Thyroid gland (tissue), 4 donors: ENCODE measurements around the gene ARMH2. TPM values are rescaled to one million over a fixed set of nuclear protein-coding genes. Genes with fewer than 3 reads are reported as not detected.

ENCODE experiments used
- DNase-seq, 2 donors: peaks; one replicate each; pipeline ENCODE4 v3.0.0-alpha.2; 2019
- H3K27ac ChIP-seq, 3 donors: fragments of 200-600 bp; sonication (generic); 1 replicate in 2 of 3; 2 replicates in 1 of 3; pipeline ENCODE4 v1.5.1; 2016 to 2019; ENCODE audit warnings: mild to moderate bottlenecking in 1 of 3, moderate library complexity in 1 of 3
- H3K27me3 ChIP-seq: fragments of 200-600 bp; sonication (generic); one replicate; pipeline ENCODE4 v1.5.1; 2019
- H3K36me3 ChIP-seq, 2 donors: fragments of 200-600 bp; sonication (generic); one replicate each; pipeline ENCODE4 v1.5.1; 2016 to 2019
- H3K4me1 ChIP-seq, 2 donors: fragments of 200-600 bp; sonication (generic); one replicate each; pipeline ENCODE4 v1.5.1; 2017 to 2019
- H3K4me3 ChIP-seq, 3 donors: fragments of 200-600 bp; sonication (generic); replicated peaks in 1 of 3; 1 replicate in 2 of 3; 2 replicates in 1 of 3; pipeline ENCODE4 v1.5.1; 2016; ENCODE audit warnings: mild to moderate bottlenecking in 1 of 3
- H3K9me3 ChIP-seq: fragments of 200-600 bp; sonication (generic); one replicate; pipeline ENCODE4 v1.5.1; 2017
- POLR2A ChIP-seq, 2 donors: fragments of 450-650 bp; IDR thresholded peaks; one replicate each; pipeline ENCODE4 v1.6.1; 2017; ENCODE audit warnings: antibody characterized with exemption in 2 of 2, mild to moderate bottlenecking in 2 of 2, moderate library complexity in 1 of 2
- WGBS, 2 donors: methylation state at CpG; one replicate each; pipeline ENCODE4 v1.1.5; 2017; 5-methylcytosine and 5-hydroxymethylcytosine counted together
- intact Hi-C: fragments of 100-400 bp; cut with DNase I; formaldehyde crosslinking; loops from one replicate; pipeline ENCODE4 v1.15.1; 2023
- total RNA-seq, 4 donors: library from RNA; depleted of rRNA; stranded (reverse); fragments of >200 nt; gene quantifications; one replicate each; pipeline ENCODE4 v1.2.3, GENCODE V29; 2016
- TF ChIP-seq, protein P1 (sequence below), 6 experiments: fragments of 200-600 bp in 3 of 6; fragments of 450-650 bp in 3 of 6; sonication (generic) in 3 of 6; IDR thresholded peaks; one replicate each; pipeline ENCODE4 v1.5.1; 2016 to 2019; ENCODE audit warnings: antibody characterized with exemption in 6 of 6, mild to moderate bottlenecking in 2 of 6, inconsistent platforms in 1 of 6, moderate library complexity in 1 of 6

The ARMH2 gene
- total RNA-seq, 4 donors from 2014 or later, result not detected

DNA sequence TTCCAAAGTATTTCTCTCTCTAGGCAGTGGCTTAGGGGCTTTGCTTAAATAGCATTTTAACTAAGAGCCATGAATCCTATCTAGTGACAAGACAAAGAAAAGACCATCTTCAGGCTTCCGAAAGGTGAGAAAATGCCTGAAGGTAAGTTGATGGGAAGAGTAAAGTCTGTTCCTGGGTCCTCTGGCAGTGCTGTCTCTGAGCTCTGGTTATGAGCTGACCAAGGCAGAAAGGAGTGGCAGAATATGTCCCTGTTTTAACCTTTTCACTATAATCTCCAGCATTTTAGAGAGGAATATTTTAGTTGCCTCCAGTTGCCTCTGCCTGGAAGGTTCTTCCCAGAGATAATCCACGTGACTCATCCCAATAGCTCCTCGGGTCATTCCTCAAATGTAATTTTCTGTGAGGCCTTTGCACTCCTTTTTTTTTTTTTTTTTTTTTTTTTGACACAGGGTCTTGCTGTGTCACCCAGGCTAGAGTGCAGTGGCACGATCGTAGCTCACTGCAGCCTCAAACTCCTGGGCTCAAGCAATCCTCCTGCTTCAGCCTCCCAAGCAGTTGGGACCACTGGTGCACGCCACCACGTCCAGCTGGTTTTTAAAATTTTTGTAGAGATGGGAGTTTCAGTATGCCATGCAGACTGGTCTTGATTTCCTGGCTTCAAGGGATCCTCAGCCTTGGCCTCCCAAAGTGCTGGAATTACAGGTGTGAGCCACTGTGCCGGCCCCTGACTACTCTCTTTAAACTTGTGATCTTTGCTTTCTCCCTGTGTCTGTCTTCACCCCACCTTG is 3.7 kb upstream of the ARMH2 start:
- Histone ChIP-seq H3K27me3 (no peaks in the 10 kb centered on the region), H3K4me1 (peaks cover 3 to 8% of the 10 kb centered on the region in 2 donors), H3K4me3 (no peak overlapping the region), H3K27ac (peak overlapping the region in 2 of 3 donors; percentile 38 to 47), H3K9me3 (no peaks in the 10 kb centered on the region), H3K36me3 (no peaks in the 10 kb centered on the region)
- TF ChIP-seq, protein P1, sequence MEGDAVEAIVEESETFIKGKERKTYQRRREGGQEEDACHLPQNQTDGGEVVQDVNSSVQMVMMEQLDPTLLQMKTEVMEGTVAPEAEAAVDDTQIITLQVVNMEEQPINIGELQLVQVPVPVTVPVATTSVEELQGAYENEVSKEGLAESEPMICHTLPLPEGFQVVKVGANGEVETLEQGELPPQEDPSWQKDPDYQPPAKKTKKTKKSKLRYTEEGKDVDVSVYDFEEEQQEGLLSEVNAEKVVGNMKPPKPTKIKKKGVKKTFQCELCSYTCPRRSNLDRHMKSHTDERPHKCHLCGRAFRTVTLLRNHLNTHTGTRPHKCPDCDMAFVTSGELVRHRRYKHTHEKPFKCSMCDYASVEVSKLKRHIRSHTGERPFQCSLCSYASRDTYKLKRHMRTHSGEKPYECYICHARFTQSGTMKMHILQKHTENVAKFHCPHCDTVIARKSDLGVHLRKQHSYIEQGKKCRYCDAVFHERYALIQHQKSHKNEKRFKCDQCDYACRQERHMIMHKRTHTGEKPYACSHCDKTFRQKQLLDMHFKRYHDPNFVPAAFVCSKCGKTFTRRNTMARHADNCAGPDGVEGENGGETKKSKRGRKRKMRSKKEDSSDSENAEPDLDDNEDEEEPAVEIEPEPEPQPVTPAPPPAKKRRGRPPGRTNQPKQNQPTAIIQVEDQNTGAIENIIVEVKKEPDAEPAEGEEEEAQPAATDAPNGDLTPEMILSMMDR (IDR thresholded peaks at IDR 0.05), result no peak
- TF ChIP-seq POLR2A (IDR thresholded peaks at IDR 0.05), result no peak
- 89 to 91% methylated on average over 8 of the region's 8 CpGs for WGBS, 2 donors
- intact Hi-C loops, result no loop called here
- DNase-seq, result no peak

GRCh38 chr6:24799541-24799915 is 811 bp upstream of the ARMH2 start:
- Histone ChIP-seq H3K4me1 (peaks cover 3 to 8% of the 10 kb centered on the region in 2 donors), H3K4me3 (no peak overlapping the region), H3K9me3 (no peaks in the 10 kb centered on the region), H3K27me3 (no peaks in the 10 kb centered on the region), H3K36me3 (no peaks in the 10 kb centered on the region), H3K27ac (no peak overlapping the region)
- no peak for DNase-seq
- TF ChIP-seq, protein P1 (IDR thresholded peaks at IDR 0.05), result no peak
- TF ChIP-seq POLR2A (IDR thresholded peaks at IDR 0.05), result no peak
- intact Hi-C loops, result no loop called here
- WGBS, 2 donors, result 41 to 66% methylated on average over 1 of the region's 1 CpG

GRCh38 chr6:24797596-24798216 is 1.0 kb downstream of the ARMH2 start:
- intact Hi-C loops, result no loop called here
- TF ChIP-seq, protein P1 (IDR thresholded peaks at IDR 0.05), result no peak
- TF ChIP-seq POLR2A (IDR thresholded peaks at IDR 0.05), result no peak
- 62 to 72% methylated on average over 6 of the region's 6 CpGs for WGBS, 2 donors
- Histone ChIP-seq H3K36me3 (no peaks in the 10 kb centered on the region), H3K27me3 (no peaks in the 10 kb centered on the region), H3K4me1 (peaks cover 0 to 8% of the 10 kb centered on the region in 2 donors), H3K4me3 (no peak overlapping the region), H3K27ac (no peak overlapping the region), H3K9me3 (no peaks in the 10 kb centered on the region)
- peak; percentile 14 to 15 for DNase-seq

GRCh38 chr6:24796616-24797290 is 2.0 kb downstream of the ARMH2 start:
- H3K4me1 ChIP-seq, result peaks cover 0 to 8% of the 10 kb centered on the region in 2 donors
- 93 to 98% methylated on average over 6 of the region's 6 CpGs for WGBS, 2 donors

More at GRCh38 chr6:24796616-24797290, 2.0 kb downstream of the ARMH2 start:
- TF ChIP-seq, protein P1 (IDR thresholded peaks at IDR 0.05), result no peak
- TF ChIP-seq POLR2A (IDR thresholded peaks at IDR 0.05), result no peak
- Histone ChIP-seq H3K4me3 (no peak overlapping the region), H3K27me3 (no peaks in the 10 kb centered on the region), H3K9me3 (no peaks in the 10 kb centered on the region), H3K36me3 (no peaks in the 10 kb centered on the region), H3K27ac (no peak overlapping the region)
- no peak for DNase-seq
- intact Hi-C loops, result no loop called here
